SK-N-SH (cell line): Measurements from ENCODE around the gene TRAFD1.

ENCODE experiments used
- CTCF ChIP-seq: fragments of 200-600 bp; sonication (generic); IDR thresholded peaks from 2 replicates; pipeline ENCODE4 v1.6.1; 2017; ENCODE audit warnings: antibody characterized with exemption, mild to moderate bottlenecking, moderate library complexity
- FOXJ3 ChIP-seq: sonication (generic); formaldehyde crosslinking; IDR thresholded peaks from 2 replicates; pipeline ENCODE4 v1.5.1; 2020; ENCODE audit warnings: mild to moderate bottlenecking, missing genetic modification reagents
- GATA2 ChIP-seq: sonication (generic); formaldehyde crosslinking; IDR thresholded peaks from 2 replicates; pipeline ENCODE4 v1.5.0; 2020; ENCODE audit warnings: mild to moderate bottlenecking, missing genetic modification reagents
- MEF2A ChIP-seq: IDR thresholded peaks from 2 replicates; pipeline ENCODE4 v1.4.0; 2012; ENCODE audit warnings: low read depth, borderline replicate concordance
- MXI1 ChIP-seq: IDR thresholded peaks from 2 replicates; pipeline ENCODE4 v1.6.1; 2012; ENCODE audit warnings: mild to moderate bottlenecking, low read depth, low read length, improper control_type of control experiment
- NFIC ChIP-seq: IDR thresholded peaks from 2 replicates; pipeline ENCODE4 v1.4.0; 2012; ENCODE audit warnings: borderline replicate concordance
- POLR2AphosphoS5 ChIP-seq: IDR thresholded peaks from 2 replicates; pipeline ENCODE4 v1.6.1; 2012; ENCODE audit warnings: low read depth, low read length
- SIN3A ChIP-seq: IDR thresholded peaks from 2 replicates; pipeline ENCODE4 v1.6.1; 2012; ENCODE audit warnings: low read depth, mild to moderate bottlenecking, low read length, moderate library complexity, borderline replicate concordance
- SMC3 ChIP-seq: IDR thresholded peaks from 2 replicates; pipeline ENCODE4 v1.6.1; 2012; ENCODE audit warnings: low read depth, low read length, improper control_type of control experiment
- TAF1 ChIP-seq: IDR thresholded peaks from 2 replicates; pipeline ENCODE4 v1.6.1; 2012; ENCODE audit warnings: low read depth, mild to moderate bottlenecking, low read length, moderate library complexity, borderline replicate concordance

DNA sequence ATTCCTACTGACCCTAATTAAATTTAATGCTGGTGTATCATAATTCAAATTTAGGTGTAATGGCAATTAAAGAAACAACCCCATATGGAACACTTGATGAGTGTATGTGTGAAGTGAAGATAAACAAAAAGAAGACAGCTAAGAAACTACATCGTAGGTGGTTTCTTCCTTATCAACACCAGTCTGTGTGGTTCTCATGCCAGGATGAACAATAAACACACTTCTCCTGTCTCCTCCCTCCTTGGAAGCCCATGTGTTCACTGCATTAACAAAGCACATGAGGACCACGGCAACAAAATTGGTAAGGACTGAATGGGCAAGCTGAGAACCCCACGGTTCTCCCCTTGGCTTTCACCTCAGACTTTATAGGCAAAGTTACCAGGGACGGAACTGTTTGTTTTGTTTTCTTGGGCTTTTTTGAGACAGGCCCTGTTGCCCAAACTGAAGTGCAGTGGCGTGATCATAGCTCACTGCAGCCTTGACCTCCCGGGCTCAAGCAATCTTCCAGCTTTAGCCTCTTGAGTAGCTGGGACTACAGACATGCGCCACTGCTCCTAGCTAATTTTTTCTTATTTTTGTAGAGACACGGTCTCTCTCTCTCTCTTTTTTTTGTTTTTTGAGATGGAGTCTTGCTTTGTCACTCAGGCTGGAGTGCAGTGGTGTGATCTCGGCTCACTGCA, 71.0 kb downstream of the TRAFD1 start:
- TF ChIP-seq MEF2A: no peak
- no peak for TF ChIP-seq CTCF
- TF ChIP-seq SMC3: no peak
- TF ChIP-seq POLR2AphosphoS5: no peak
- TF ChIP-seq SIN3A: no peak
- no peak for TF ChIP-seq GATA2 (CRISPR knock-in tag)
- TF ChIP-seq TAF1: no peak
- TF ChIP-seq MXI1: no peak
- no peak for TF ChIP-seq FOXJ3 (CRISPR knock-in tag)
- no peak for TF ChIP-seq NFIC
